Endothelial cell of umbilical vein (primary cell): ENCODE results near the gene BTN3A1. TPM values are rescaled to one million over a fixed set of nuclear protein-coding genes. Genes with fewer than 3 reads are reported as not detected.
"Not testable (repeated sequence)": the region's sequence is repeated elsewhere in the genome, so short reads cannot be mapped to it uniquely, and the experiment has no call there.

ENCODE experiments used
- BruUV-seq: library from RNA; stranded (reverse); fragments of 400-500 nt; replicated peaks from 2 replicates; lab custom pipeline; 2021; lab: Mats Ljungman, UMichigan
- CTCF ChIA-PET: fragments of 300-600, 350-600 bp; sonication (Branson Sonifier 250); formaldehyde crosslinking; loops from one replicate; lab custom pipeline; 2021; ENCODE audit warnings: antibody characterized with exemption, inconsistent platforms; lab: Charles Lee
- POLR2A ChIA-PET: fragments of 300-600, 350-600 bp; sonication (Branson Sonifier 250); formaldehyde crosslinking; loops from one replicate; lab custom pipeline; 2021; ENCODE audit warnings: antibody characterized with exemption, inconsistent platforms; lab: Charles Lee
- DNase-seq: peaks from one replicate; pipeline ENCODE4 v3.0.0-alpha.2; 2011; ENCODE audit warnings: low read depth, low spot score
- FAIRE-seq: peaks from 2 replicates; lab custom pipeline; 2011; peaks lifted over from hg19 to GRCh38; lab: Jason Lieb, UNC
- H2AFZ ChIP-seq: 2 replicates; pipeline ENCODE4 v1.6.0; 2012; ENCODE audit warnings: low read depth, low read length, control low read depth, inconsistent platforms
- H3K27ac ChIP-seq: 2 replicates; pipeline ENCODE4 v1.5.1; 2011; ENCODE audit warnings: low read depth, mild to moderate bottlenecking, control low read depth, low read length, moderate library complexity; ENCODE audit not compliant: insufficient read depth
- H3K27me3 ChIP-seq, 2 experiments: 2 replicates each; pipeline versions ENCODE4 v1.6.0 to v1.6.1; 2011; ENCODE audit warnings: low read length in 2 of 2, mixed read lengths in 1 of 2; ENCODE audit not compliant: control insufficient read depth in 2 of 2, insufficient read depth in 2 of 2
- H3K36me3 ChIP-seq, 2 experiments: 2 replicates in 1 of 2; 3 replicates in 1 of 2; pipeline ENCODE4 v1.5.1; 2011; ENCODE audit warnings: low read length in 2 of 2, mild to moderate bottlenecking in 1 of 2, moderate library complexity in 1 of 2; ENCODE audit not compliant: control insufficient read depth in 2 of 2, insufficient read depth in 2 of 2; ENCODE audit errors: extremely low read depth in 1 of 2
- H3K4me1 ChIP-seq: 3 replicates; pipeline ENCODE4 v1.5.1; 2011; ENCODE audit warnings: mild to moderate bottlenecking, low read length; ENCODE audit not compliant: control insufficient read depth, insufficient read depth; ENCODE audit errors: extremely low read depth
- H3K4me2 ChIP-seq: 2 replicates; pipeline ENCODE4 v1.6.1; 2011; ENCODE audit warnings: low read length, control low read depth, mixed read lengths; ENCODE audit not compliant: insufficient read depth
- H3K4me3 ChIP-seq, 3 experiments: fragments of 200-600 bp in 1 of 3; sonication (generic), shearing (Covaris generic) in 1 of 3; replicated peaks in 1 of 3; 2 replicates each; pipeline ENCODE4 v1.5.1; 2011 to 2016; ENCODE audit warnings: control low read depth in 3 of 3, low read length in 3 of 3, mild to moderate bottlenecking in 2 of 3, inconsistent platforms in 1 of 3, low read depth in 1 of 3, moderate library complexity in 1 of 3; ENCODE audit not compliant: insufficient read depth in 1 of 3
- H3K79me2 ChIP-seq: 2 replicates; pipeline ENCODE4 v1.6.0; 2012; ENCODE audit warnings: low read length, inconsistent platforms; ENCODE audit not compliant: control insufficient read depth, insufficient read depth
- H3K9ac ChIP-seq: replicated peaks from 2 replicates; pipeline ENCODE3; 2011; ENCODE audit warnings: low read length, control low read depth; ENCODE audit not compliant: insufficient read depth; ENCODE audit errors: extremely low read depth
- H3K9me1 ChIP-seq: replicated peaks from 3 replicates; pipeline ENCODE4 v1.6.0; 2011; ENCODE audit warnings: mild to moderate bottlenecking, low read length; ENCODE audit not compliant: control insufficient read depth, insufficient read depth; ENCODE audit errors: extremely low read depth
- H3K9me3 ChIP-seq: replicated peaks from 2 replicates; pipeline ENCODE4 v1.5.1; 2012; ENCODE audit warnings: low read length, inconsistent platforms; ENCODE audit not compliant: control insufficient read depth, insufficient read depth
- H4K20me1 ChIP-seq: replicated peaks from 2 replicates; pipeline ENCODE3; 2011; ENCODE audit warnings: mild to moderate bottlenecking, low read length; ENCODE audit not compliant: control insufficient read depth, insufficient read depth; ENCODE audit errors: extremely low read depth
- CTCF ChIP-seq, 2 donors: IDR thresholded peaks; 1 replicate in 1 of 2; 2 replicates in 1 of 2; pipeline ENCODE4 v1.5.1; 2011; ENCODE audit warnings: low read length in 2 of 2, mild to moderate bottlenecking in 2 of 2, moderate library complexity in 2 of 2, control low read depth in 1 of 2, inconsistent platforms in 1 of 2, low read depth in 1 of 2; ENCODE audit not compliant: insufficient read depth in 1 of 2; ENCODE audit errors: extremely low read depth in 1 of 2
- EZH2 ChIP-seq: IDR thresholded peaks from 2 replicates; pipeline ENCODE4 v1.6.1; 2012; ENCODE audit warnings: borderline replicate concordance, low read depth, mild to moderate bottlenecking, moderate library complexity, low read length, inconsistent platforms; ENCODE audit not compliant: severe bottlenecking
- dilution Hi-C: fragments of 300-500 bp; cut with MboI; formaldehyde crosslinking; loops from one replicate; pipeline ENCODE4 v1.15.0; 2019; ENCODE audit warnings: low sequenced_read_pairs; ENCODE audit not compliant: extremely low pct_ligation_motif_present
- intact Hi-C: fragments of 100-400 bp; cut with micrococcal nuclease; formaldehyde crosslinking; loops from one replicate; pipeline ENCODE4 v1.10.0; 2022
- polyA plus RNA-seq, 4 experiments: library from polyadenylated mRNA; depleted of rRNA in 3 of 4; stranded (reverse) in 3 of 4; unstranded in 1 of 4; fragments of >200 nt; gene quantifications; 2 replicates each; pipeline versions ENCODE4 v1.2.1 to v1.2.3, GENCODE V29; 2011 to 2012; ENCODE audit warnings: missing spikeins in 1 of 4
- total RNA-seq: library from RNA; stranded (reverse); gene quantifications from 2 replicates; pipeline ENCODE4 v1.2.3, GENCODE V29; 2021

The BTN3A1 gene
- total and polyA plus RNA-seq, 2 donors (not counting 3 experiments of a cell fraction or from before 2014, with no cell fraction given): 7.6 to 12.1 TPM

- Histone ChIP-seq H3K4me3 (no peak overlapping the region), H3K36me3 (peaks cover 0 to 12% of the 10 kb centered on the region in 2 experiments), H3K9me1 (no peaks in the 10 kb centered on the region), H3K4me1 (peaks cover 6% of the 10 kb centered on the region), H3K9me3 (no peaks in the 10 kb centered on the region), H2AFZ (no peak overlapping the region), H3K79me2 (no peaks in the 10 kb centered on the region), H3K27me3 (no peaks in the 10 kb centered on the region), H3K4me2 (no peak overlapping the region), H4K20me1 (no peaks in the 10 kb centered on the region), H3K9ac (no peak overlapping the region), H3K27ac (no peak overlapping the region)
- no peak for TF ChIP-seq EZH2
- TF ChIP-seq CTCF (IDR thresholded peaks at IDR 0.05; ENCODE audit: extremely low read depth in 1 of 2, insufficient read depth in 1 of 2, low read depth in 1 of 2, low read length in 2 of 2): no peak
- peak; percentile 46 for FAIRE-seq
- dilution Hi-C loops (no loop called here), intact Hi-C loops (no loop called here)
- DNase-seq: peak; percentile 65
- CTCF ChIA-PET: interaction anchor here (0.8 kb wide), 1 partner anchor 21 kb away, joined by 3 read pairs; no protein-coding TSS in a partner anchor
- BruUV-seq: no TSS peak
- POLR2A ChIA-PET: no interaction called here
Measured at GRCh38 chr6:26432627-26433201, 30.6 kb downstream of the BTN3A1 start.

- H3K4me3 ChIP-seq, intact Hi-C loops, dilution Hi-C loops, H3K9ac ChIP-seq, DNase-seq, H3K27ac ChIP-seq, H3K4me2 ChIP-seq, FAIRE-seq, H3K27me3 ChIP-seq, H3K9me1 ChIP-seq, H4K20me1 ChIP-seq, H3K36me3 ChIP-seq, CTCF ChIA-PET, BruUV-seq, POLR2A ChIA-PET, H3K79me2 ChIP-seq, H2AFZ ChIP-seq, H3K4me1 ChIP-seq, H3K9me3 ChIP-seq: not testable (repeated sequence)
Measured at GRCh38 chr6:26433680-26434079, 31.6 kb downstream of the BTN3A1 start.
